Measurements from ENCODE around the gene GSPT1.

GRCh38 chr16:11868412-11868980 lies 47.3 kb downstream of the GSPT1 start:
- TF ChIP-seq POLR2A (IDR thresholded peaks at IDR 0.05), result no peak
- TF ChIP-seq CTCF (IDR thresholded peaks at IDR 0.05), result no peak
